ENCODE measurements around the gene TET3.
A peak's percentile ranks its signal among the peaks of the same experiment; 100 is the strongest.

The TET3 gene

GRCh38 chr2:73964223-73964622 lies 20.5 kb upstream of the TET3 start:
- DNase-seq (ENCODE audit: low spot score), result no peak

DNA sequence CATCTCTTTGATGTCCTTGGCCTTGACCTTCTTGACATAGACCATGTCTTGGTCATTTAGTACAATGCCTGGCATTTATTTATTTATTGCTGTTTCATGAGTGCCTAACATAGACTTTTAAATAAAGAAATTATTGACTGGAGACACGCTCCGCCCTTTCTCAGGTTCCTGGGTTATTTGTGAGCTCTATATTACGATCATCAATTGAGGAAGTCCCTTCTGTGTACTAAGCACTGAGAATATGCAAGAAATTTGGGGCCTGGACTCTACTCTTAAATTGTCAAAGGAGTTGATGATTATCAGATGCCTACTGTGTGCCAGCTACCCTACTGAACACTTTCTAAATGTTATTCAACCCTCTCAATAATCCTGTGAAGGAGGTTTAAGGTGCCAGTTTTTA lies 19.7 kb upstream of the TET3 start:
- DNase-seq (ENCODE audit: low spot score), result no peak

GRCh38 chr2:73968357-73968937 lies 16.3 kb upstream of the TET3 start:
- no peak for DNase-seq (ENCODE audit: low spot score)

DNA sequence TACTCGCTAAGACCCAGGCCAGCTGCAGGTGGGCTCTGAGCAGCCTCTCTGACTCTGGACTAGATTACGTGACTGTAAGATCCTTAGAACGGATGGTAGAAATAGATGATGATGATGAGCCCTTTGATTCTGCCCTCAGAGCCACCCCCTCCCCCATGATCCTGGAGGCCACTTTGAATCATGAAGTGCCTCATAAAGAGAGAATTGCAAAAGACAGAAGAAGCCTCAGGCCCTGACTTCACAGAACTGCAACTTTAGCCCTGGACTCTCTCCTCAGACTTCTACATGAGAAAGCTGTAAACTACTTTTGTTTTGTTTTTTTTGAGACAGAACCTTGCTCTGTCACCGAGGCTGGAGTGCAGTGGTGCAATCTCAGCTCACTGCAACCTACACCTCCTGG lies 15.4 kb upstream of the TET3 start:
- DNase-seq (ENCODE audit: low spot score), result no peak

- no peak for DNase-seq (ENCODE audit: low spot score)
These were observed 14.4 kb upstream of the TET3 start for GRCh38 chr2:73970141-73970803.

- DNase-seq (ENCODE audit: low spot score), result peak; percentile 45
These were observed 13.7 kb upstream of the TET3 start for GRCh38 chr2:73970850-73971471.

DNA sequence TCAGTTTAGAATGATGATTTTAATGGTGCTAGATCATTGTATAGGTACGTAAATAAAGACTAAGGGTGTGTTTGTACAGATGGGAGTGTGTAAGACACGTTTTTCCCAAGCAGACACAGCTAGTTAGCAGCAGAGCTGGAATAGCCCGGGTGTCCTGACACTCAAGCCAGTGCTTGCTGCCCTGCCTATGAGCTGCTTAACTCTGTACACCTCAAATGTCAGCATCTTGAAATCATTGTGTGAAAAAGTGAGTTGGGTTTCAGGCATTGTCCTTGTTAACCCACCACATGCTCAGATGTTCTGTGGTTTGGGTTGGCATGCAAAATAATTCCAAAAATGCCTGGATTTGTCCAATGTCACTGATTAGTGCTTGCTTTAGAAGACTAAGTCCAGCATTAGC lies 13.0 kb upstream of the TET3 start:
- DNase-seq (ENCODE audit: low spot score), result no peak

- DNase-seq (ENCODE audit: low spot score), result no peak
These were observed 11.9 kb upstream of the TET3 start for GRCh38 chr2:73972846-73973245.

DNA sequence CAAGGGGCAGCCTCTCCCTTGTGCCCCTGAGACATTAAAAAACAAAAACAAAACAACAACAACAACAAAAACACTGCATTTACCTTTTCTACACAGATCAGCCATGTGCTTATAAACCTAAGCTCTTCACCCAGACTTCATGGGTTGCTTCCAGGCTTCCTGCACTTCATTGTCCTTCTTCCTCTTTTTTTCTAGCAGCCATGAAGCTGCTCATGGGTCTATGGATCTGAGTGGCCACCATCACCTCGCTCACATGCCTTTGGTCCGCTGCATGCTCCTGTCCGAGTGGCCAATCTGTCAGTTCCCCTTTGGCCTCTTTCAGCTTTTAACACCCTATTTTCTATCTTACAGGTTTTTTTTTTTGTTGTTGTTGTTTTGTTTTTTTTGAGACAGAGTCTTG lies 9.0 kb upstream of the TET3 start:
- no peak for DNase-seq (ENCODE audit: low spot score)

- no peak for DNase-seq (ENCODE audit: low spot score)
These were observed 7.9 kb upstream of the TET3 start for GRCh38 chr2:73976803-73977202.

DNA sequence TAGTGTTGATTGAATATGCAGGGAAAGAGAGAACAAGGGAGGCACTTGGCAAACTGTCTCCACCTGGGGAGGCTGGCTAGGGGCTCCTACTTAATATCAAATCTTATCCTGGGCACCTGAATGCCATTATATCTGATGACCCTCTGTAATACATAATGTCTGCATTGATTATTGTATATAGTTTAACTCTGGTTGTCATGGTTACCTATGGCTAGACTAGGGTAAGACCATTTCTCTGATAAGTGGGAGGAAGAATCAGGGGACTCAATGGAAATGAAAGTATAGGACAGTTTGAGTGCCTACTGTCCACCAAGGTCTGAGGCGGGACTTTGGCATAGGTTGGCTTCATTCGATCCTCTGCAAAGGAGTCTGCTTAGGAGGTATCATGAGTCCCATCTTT lies 7.2 kb upstream of the TET3 start:
- no peak for DNase-seq (ENCODE audit: low spot score)

DNA sequence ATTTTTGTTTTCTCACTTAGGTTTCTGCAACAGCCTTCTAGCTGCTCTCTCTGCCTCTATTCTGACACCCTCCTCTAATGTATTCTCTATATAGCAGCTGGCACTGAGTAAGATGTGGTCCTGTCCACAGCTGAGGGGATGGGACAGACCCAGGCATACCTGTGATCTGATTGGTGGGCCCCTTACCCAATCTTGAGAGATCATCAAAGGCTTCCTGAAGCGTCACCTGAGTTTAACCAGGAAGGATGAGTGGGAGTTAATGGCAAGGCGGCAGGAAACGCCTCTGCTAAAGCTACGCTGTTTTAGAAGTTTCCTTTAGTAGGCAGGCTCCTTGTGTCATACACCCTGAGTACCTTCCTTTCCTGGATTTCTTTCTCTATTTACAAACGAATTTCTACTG lies 5.7 kb upstream of the TET3 start:
- peak; percentile 85 for DNase-seq (ENCODE audit: low spot score)

DNA sequence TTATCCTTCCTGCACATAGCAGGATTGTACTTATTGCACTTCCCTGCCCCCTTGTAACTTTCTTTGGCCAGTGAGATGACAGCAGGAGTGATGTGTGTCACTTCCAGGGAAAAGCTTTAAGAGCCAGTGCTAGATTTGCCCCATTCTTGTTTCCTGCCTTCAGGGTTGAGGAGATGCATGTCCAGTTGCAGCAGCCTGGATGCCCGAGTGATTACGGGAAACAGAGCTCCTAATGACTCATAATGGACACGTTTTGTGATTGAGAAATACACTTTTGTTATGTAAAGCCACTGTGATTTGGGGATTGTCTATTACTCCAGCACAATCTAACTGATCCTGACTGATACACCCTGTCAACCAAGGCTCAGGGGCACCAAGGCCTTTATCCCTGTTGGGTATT lies 5.0 kb upstream of the TET3 start:
- no peak for DNase-seq (ENCODE audit: low spot score)

DNA sequence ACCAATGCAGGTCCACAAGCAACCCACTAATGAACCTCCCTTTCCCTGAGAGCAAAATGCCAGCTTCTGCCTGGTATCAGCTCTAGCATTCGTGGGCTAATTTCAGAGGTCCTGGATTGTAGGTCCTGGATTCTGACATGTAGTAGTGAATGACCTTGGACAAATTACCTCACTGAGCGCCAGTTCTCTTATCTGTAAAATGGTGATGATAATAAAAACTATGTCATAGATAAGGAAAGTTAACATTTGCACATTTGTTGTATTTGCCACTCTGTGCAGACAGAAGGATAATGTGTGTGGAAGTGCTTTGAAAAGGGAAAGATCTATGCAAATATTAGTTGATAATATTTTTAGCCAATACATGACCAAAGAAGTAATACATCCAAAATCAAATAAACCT lies 4.1 kb upstream of the TET3 start:
- no peak for DNase-seq (ENCODE audit: low spot score)

- DNase-seq (ENCODE audit: low spot score), result no peak
These were observed 3.4 kb upstream of the TET3 start for GRCh38 chr2:73981081-73982001.

DNA sequence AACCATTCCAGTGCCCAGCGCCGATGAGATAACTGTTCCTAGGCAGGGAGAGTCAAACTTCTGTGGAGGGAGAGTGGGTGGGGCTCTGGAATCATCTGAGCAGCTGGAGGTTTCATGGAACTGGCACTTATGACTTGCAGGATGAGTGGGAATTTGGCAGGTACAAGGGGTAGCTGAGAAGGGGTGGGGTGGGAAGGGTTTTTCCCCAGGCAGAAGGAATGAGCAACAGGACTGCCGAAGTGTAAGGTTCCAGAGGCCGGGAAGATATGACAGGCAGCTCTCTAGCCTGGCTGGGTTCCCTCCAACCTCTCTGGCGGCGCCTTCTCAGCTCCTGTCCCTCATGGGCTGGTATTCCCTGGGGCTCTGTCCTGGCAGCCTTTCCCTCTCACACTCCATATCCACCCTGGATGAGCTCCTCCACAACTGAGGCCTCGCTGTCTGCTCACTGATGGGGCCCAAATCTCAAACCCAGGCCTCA lies 2.5 kb upstream of the TET3 start:
- no peak for DNase-seq (ENCODE audit: low spot score)

- DNase-seq (ENCODE audit: low spot score), result no peak
These were observed 1.1 kb upstream of the TET3 start for GRCh38 chr2:73983322-73984202.

DNA sequence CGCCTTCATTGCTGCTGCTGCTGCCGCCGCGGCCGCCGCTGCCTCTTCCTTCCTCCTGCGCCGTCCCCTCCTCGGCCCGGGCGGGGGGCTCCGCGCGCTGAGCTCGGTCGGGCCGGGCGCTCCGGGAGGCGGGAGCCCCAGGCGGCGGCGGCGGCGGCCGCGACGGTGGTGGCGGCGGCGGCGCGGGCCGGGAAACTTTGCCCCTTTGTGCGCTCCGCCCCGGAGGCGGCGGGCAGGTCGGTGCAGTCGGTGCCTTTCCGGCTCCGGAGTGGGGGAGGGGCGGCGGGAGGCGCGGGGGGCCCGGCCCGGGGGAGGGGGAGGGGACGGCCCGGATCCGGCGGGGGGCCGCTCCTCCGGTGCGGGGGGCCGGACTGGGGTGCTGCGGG lies 205 bp downstream of the TET3 start:
- peak; percentile 61 for DNase-seq (ENCODE audit: low spot score)

DNA sequence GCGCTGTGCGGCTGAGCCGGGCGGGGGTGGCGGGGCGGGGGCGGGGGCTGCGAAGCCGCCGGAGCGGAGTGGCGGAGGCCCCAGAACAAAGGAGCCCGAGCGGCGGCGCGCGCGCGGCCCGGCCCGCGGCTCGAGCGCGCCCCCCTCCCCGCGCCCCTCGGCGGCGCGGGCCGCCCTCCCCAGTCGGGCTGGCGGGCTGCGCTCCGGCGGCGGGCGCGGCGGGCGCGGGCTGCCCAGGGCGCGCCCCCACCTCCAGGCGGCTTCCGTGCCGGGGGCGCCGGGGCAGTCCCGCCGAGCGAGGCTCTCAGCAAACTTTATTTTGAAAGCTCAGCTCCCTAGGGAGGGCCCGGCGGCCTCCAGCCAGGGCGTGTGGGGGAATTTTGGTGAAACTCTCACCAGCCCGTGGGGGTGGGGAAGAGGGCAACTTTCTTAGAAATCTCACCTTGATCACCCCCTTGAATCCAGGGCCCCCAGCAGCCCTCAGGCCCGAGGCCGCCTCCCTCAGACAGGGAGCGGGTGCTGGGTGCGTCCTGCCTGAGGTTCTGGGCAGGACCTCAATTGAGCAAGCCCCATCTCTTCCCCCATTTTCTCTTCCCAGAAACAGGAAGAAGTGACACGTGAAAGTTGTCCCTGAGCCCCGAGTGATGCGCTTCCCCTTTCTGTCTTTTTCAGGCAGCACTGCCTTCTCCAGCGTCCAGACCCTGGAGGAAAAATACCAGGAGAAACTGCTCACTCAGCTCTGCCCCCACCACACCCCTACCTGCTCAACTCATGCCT lies 786 bp downstream of the TET3 start:
- peak; percentile 70 for DNase-seq (ENCODE audit: low spot score)

- no peak for DNase-seq (ENCODE audit: low spot score)
These were observed 1.5 kb downstream of the TET3 start for GRCh38 chr2:73986085-73986681.
